ENCODE data around the gene TMEM184C. TPM values are rescaled to one million over a fixed set of nuclear protein-coding genes. Genes with fewer than 3 reads are reported as not detected.

The TMEM184C gene
- polyA plus RNA-seq, 12 donors, result 14.6 to 28.6 (median 23.3) TPM; not detected in 1

- DNase-seq, result peak; percentile 23
Observed at GRCh38 chr4:147596377-147596776, 20.8 kb upstream of the TMEM184C start.

- no peak for DNase-seq
Observed at GRCh38 chr4:147596981-147597380, 20.2 kb upstream of the TMEM184C start.

GRCh38 chr4:147597561-147597960 is 19.6 kb upstream of the TMEM184C start:
- no peak for DNase-seq

GRCh38 chr4:147599206-147599605 is 18.0 kb upstream of the TMEM184C start:
- DNase-seq, result no peak

GRCh38 chr4:147599769-147600168 is 17.4 kb upstream of the TMEM184C start:
- no peak for DNase-seq

GRCh38 chr4:147605499-147605898 is 11.7 kb upstream of the TMEM184C start:
- DNase-seq, result peak; percentile 25

GRCh38 chr4:147607471-147607870 is 9.7 kb upstream of the TMEM184C start:
- DNase-seq, result no peak

GRCh38 chr4:147610686-147611085 is 6.5 kb upstream of the TMEM184C start:
- DNase-seq, result no peak

GRCh38 chr4:147616849-147617172 is 386 bp upstream of the TMEM184C start:
- DNase-seq, result no peak

- no peak for DNase-seq
Observed at GRCh38 chr4:147617841-147618691, 869 bp downstream of the TMEM184C start.

GRCh38 chr4:147620315-147620714 is 3.1 kb downstream of the TMEM184C start:
- no peak for DNase-seq

- DNase-seq, result no peak
Observed at GRCh38 chr4:147625733-147626132, 8.5 kb downstream of the TMEM184C start.

- no peak for DNase-seq
Observed at GRCh38 chr4:147626903-147627302, 9.7 kb downstream of the TMEM184C start.

GRCh38 chr4:147628415-147628814 is 11.2 kb downstream of the TMEM184C start:
- DNase-seq, result no peak

- no peak for DNase-seq
Observed at GRCh38 chr4:147629783-147630730, 12.9 kb downstream of the TMEM184C start.

GRCh38 chr4:147633113-147633512 is 15.9 kb downstream of the TMEM184C start:
- no peak for DNase-seq

GRCh38 chr4:147633643-147634042 is 16.4 kb downstream of the TMEM184C start:
- DNase-seq, result no peak

GRCh38 chr4:147635348-147635747 is 18.2 kb downstream of the TMEM184C start:
- DNase-seq, result no peak

GRCh38 chr4:147638365-147638764 is 21.2 kb downstream of the TMEM184C start:
- no peak for DNase-seq

- no peak for DNase-seq
Observed at GRCh38 chr4:147638942-147639341, 21.7 kb downstream of the TMEM184C start.

GRCh38 chr4:147639388-147639787 is 22.2 kb downstream of the TMEM184C start:
- DNase-seq, result peak; percentile 14

- DNase-seq, result no peak
Observed at GRCh38 chr4:147640331-147640730, 23.1 kb downstream of the TMEM184C start.

GRCh38 chr4:147643616-147644015 is 26.4 kb downstream of the TMEM184C start:
- no peak for DNase-seq

All from muscle of arm (tissue), 12 donors.